ENCODE data around the gene MAP4K4.

Gene MAP4K4

DNA sequence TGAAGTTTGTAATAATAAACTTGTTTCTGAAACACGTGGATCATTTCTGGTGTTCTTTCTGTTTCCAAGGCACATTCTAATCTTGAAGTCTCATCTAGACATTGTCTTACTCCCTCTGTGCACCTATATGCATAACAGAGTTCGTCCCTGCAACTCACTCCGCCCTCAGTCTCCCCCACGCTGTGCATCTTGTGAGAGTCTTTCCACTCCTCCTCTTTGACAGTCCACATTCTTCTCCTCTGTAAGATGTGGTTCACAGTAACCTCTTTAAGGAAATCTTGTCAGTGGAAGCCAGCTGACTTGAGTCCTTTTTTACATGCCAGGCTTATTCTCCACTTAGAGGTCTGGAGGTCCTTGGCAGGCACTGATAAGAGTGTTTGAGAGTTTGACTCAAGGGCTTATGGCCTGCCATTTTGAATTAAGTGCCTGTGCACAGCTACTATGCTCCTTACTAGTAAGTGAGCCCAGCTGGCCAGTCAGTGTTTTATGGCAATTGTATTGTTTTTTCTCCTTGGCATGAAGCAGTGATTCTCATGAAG is 185.3 kb downstream of the MAP4K4 start:
- DNase-seq (ENCODE audit: low read depth) = no peak
- TF ChIP-seq, protein P1, sequence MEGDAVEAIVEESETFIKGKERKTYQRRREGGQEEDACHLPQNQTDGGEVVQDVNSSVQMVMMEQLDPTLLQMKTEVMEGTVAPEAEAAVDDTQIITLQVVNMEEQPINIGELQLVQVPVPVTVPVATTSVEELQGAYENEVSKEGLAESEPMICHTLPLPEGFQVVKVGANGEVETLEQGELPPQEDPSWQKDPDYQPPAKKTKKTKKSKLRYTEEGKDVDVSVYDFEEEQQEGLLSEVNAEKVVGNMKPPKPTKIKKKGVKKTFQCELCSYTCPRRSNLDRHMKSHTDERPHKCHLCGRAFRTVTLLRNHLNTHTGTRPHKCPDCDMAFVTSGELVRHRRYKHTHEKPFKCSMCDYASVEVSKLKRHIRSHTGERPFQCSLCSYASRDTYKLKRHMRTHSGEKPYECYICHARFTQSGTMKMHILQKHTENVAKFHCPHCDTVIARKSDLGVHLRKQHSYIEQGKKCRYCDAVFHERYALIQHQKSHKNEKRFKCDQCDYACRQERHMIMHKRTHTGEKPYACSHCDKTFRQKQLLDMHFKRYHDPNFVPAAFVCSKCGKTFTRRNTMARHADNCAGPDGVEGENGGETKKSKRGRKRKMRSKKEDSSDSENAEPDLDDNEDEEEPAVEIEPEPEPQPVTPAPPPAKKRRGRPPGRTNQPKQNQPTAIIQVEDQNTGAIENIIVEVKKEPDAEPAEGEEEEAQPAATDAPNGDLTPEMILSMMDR (IDR thresholded peaks at IDR 0.05; ENCODE audit: low read depth, low read length, missing control alignments) = no peak
- in situ Hi-C loops (cut with HindIII; ENCODE audit: low sequenced_read_pairs) = no loop called here

DNA sequence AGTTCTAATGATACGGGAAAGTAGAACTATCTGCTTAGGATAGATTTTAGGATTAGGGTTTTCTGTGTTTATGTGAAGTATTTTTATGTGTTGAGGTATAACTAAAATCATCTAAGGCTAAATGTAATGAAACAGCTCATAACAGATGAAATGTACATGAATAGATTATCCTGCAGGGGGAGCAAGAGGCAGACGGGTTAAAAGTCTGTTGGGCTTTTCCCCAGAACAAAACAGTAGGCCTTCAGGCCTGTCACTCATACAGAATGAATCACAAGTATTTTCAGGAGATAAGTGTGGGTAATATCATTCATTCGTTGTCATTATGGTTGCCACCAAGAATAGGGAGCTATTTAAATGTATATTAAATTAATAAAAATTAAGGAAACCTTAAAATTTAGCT is 186.4 kb downstream of the MAP4K4 start:
- TF ChIP-seq, protein P1 (IDR thresholded peaks at IDR 0.05; ENCODE audit: low read depth, low read length, missing control alignments) = peak; percentile 62
- H3K4me3 ChIP-seq (ENCODE audit: low read depth, low read length) = no peak overlapping the region
- in situ Hi-C loops (cut with HindIII; ENCODE audit: low sequenced_read_pairs) = no loop called here
- peak; percentile 47 for DNase-seq (ENCODE audit: low read depth)

More for the DNA sequence above, 185.3 kb downstream of the MAP4K4 start:
- H3K4me3 ChIP-seq (ENCODE audit: low read depth, low read length) = no peak overlapping the region

DNA sequence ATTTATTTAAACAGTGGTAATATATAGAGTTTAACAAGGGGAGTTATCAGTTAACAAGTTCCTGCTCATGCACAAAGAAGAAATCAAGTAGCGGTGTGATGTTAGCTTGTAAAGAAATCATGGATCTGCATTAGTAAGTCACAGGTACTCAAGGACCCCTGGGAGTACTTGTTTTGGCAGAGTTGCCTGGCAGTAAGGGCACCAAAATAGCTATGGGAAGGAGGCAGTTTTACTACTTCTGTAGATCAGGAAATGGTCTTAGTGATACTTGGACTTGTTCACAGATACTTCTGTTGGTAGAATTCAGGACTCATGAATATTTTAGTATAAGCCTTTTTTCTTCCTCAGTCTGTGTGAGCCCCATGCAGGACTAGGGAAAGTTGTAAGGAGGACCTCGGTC is 186.9 kb downstream of the MAP4K4 start:
- TF ChIP-seq, protein P1 (IDR thresholded peaks at IDR 0.05; ENCODE audit: low read depth, low read length, missing control alignments) = no peak
- in situ Hi-C loops (cut with HindIII; ENCODE audit: low sequenced_read_pairs) = no loop called here
- H3K4me3 ChIP-seq (ENCODE audit: low read depth, low read length) = no peak overlapping the region
- no peak for DNase-seq (ENCODE audit: low read depth)

DNA sequence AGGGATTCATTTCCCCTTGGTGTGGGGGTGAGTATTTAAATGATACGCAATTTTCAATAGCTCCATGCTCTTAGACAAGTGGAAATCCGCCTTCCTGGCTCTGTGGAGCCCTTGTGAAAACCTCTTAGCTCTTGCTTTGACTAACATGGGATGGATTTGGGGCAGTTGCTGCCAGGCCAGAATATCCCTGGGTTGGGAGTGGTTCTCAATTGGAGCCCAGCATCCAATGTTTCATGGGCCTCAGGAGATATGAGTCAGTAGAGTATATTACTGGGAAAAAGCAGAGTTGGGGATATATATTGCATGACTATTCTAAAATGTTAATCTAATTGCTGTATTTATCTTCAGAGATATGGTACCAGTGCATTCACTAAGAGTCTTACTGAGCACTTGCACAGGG is 189.8 kb downstream of the MAP4K4 start:
- TF ChIP-seq, protein P1 (IDR thresholded peaks at IDR 0.05; ENCODE audit: low read depth, low read length, missing control alignments) = no peak
- no peak overlapping the region for H3K4me3 ChIP-seq (ENCODE audit: low read depth, low read length)
- in situ Hi-C loops (cut with HindIII; ENCODE audit: low sequenced_read_pairs) = no loop called here
- DNase-seq (ENCODE audit: low read depth) = no peak

DNA sequence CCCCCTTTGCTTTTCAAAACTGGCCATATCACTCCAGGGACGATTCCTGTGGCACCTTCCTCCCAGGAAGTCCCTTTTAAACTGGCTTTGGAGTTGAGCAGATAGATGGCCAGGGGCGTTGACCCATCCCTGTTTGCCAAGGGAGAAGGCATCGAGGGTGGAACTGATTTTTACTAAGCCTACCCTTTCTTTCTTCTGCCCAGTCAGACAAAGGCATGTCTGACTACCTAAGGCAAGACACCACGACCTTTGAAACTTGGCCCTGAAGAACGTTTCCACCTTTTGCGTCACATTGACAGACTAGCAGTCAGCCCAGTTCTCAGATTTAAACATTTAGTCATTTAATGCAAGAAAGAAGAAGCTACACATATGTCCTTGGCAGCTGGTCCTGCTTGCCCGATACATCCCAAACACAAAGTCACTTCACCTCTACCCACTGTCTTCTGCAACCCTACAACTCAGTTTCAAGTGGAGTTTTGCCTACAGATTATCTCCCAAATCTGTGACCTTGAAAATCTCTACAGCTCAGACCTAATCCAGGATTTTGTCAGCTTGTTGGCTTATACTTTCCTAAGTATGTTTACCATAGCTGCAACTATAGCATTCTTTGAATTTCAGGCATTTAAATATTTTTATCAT is 192.1 kb downstream of the MAP4K4 start:
- H3K4me3 ChIP-seq (ENCODE audit: low read depth, low read length) = no peak overlapping the region
- TF ChIP-seq, protein P1 (IDR thresholded peaks at IDR 0.05; ENCODE audit: low read depth, low read length, missing control alignments) = no peak
- no peak for DNase-seq (ENCODE audit: low read depth)
- in situ Hi-C loops (cut with HindIII; ENCODE audit: low sequenced_read_pairs) = no loop called here

DNA sequence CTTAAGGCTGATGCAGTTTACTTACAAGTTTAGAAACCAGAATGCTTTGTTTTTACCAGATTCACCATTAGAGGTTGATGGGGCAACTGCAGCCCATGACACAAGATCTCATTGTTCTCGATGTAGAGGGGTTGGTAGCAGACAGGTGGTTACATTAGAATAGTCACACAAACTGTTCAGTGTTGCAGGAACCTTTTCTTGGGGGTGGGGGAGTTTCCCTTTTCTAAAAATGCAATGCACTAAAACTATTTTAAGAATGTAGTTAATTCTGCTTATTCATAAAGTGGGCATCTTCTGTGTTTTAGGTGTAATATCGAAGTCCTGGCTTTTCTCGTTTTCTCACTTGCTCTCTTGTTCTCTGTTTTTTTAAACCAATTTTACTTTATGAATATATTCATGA is 194.9 kb downstream of the MAP4K4 start:
- in situ Hi-C loops (cut with HindIII; ENCODE audit: low sequenced_read_pairs) = no loop called here
- DNase-seq (ENCODE audit: low read depth) = no peak
- no peak overlapping the region for H3K4me3 ChIP-seq (ENCODE audit: low read depth, low read length)
- TF ChIP-seq, protein P1 (IDR thresholded peaks at IDR 0.05; ENCODE audit: low read depth, low read length, missing control alignments) = no peak

Data from astrocyte of the cerebellum (primary cell).